Lower leg skin (tissue), 3 donors: ENCODE results near the gene HMG20B.

ENCODE experiments used
- POLR2A ChIP-seq, 2 donors: fragments of 450-650 bp; IDR thresholded peaks; one replicate each; pipeline ENCODE4 v1.6.1; 2016 to 2017; ENCODE audit warnings: antibody characterized with exemption in 2 of 2, mild to moderate bottlenecking in 1 of 2, moderate library complexity in 1 of 2
- TF ChIP-seq, protein P1 (sequence below), 3 donors: fragments of 450-650 bp; IDR thresholded peaks; one replicate each; pipeline ENCODE4 v1.5.1; 2016; ENCODE audit warnings: antibody characterized with exemption in 3 of 3, mild to moderate bottlenecking in 3 of 3, moderate library complexity in 2 of 3

DNA sequence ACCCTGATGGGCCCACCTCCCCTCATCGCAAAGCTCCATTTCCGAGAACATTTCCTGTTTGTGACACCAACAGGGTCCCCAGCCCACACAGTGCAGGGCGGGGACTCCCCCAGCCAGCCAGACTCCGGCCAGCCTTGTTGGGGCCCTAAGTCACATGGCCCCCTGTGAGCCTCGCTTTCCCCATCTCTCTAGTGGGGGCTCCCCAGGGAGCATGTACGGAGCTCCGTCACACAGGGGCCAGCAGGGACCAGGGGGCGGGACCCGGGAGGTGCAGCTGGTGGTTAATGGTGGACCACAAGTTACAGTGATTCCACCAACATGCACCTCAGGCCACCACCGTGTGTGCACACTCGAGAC lies 32.2 kb downstream of the HMG20B start:
- TF ChIP-seq, protein P1, sequence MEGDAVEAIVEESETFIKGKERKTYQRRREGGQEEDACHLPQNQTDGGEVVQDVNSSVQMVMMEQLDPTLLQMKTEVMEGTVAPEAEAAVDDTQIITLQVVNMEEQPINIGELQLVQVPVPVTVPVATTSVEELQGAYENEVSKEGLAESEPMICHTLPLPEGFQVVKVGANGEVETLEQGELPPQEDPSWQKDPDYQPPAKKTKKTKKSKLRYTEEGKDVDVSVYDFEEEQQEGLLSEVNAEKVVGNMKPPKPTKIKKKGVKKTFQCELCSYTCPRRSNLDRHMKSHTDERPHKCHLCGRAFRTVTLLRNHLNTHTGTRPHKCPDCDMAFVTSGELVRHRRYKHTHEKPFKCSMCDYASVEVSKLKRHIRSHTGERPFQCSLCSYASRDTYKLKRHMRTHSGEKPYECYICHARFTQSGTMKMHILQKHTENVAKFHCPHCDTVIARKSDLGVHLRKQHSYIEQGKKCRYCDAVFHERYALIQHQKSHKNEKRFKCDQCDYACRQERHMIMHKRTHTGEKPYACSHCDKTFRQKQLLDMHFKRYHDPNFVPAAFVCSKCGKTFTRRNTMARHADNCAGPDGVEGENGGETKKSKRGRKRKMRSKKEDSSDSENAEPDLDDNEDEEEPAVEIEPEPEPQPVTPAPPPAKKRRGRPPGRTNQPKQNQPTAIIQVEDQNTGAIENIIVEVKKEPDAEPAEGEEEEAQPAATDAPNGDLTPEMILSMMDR (IDR thresholded peaks at IDR 0.05), result no peak
- no peak for TF ChIP-seq POLR2A (IDR thresholded peaks at IDR 0.05)
